Stimulated activated CD8-positive, alpha-beta memory T cell treated with anti-CD3 and anti-CD28 coated beads, Interleukin-2, amount 100 ng/mL, for 48 hours (primary cell): ENCODE measurements around the gene ECI1.

ENCODE experiments used
- DNase-seq, 2 donors: peaks; one replicate each; pipeline ENCODE4 v3.0.0-alpha.2; 2020; ENCODE audit warnings: low read depth in 2 of 2

Gene ECI1, protein sequence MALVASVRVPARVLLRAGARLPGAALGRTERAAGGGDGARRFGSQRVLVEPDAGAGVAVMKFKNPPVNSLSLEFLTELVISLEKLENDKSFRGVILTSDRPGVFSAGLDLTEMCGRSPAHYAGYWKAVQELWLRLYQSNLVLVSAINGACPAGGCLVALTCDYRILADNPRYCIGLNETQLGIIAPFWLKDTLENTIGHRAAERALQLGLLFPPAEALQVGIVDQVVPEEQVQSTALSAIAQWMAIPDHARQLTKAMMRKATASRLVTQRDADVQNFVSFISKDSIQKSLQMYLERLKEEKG

DNA sequence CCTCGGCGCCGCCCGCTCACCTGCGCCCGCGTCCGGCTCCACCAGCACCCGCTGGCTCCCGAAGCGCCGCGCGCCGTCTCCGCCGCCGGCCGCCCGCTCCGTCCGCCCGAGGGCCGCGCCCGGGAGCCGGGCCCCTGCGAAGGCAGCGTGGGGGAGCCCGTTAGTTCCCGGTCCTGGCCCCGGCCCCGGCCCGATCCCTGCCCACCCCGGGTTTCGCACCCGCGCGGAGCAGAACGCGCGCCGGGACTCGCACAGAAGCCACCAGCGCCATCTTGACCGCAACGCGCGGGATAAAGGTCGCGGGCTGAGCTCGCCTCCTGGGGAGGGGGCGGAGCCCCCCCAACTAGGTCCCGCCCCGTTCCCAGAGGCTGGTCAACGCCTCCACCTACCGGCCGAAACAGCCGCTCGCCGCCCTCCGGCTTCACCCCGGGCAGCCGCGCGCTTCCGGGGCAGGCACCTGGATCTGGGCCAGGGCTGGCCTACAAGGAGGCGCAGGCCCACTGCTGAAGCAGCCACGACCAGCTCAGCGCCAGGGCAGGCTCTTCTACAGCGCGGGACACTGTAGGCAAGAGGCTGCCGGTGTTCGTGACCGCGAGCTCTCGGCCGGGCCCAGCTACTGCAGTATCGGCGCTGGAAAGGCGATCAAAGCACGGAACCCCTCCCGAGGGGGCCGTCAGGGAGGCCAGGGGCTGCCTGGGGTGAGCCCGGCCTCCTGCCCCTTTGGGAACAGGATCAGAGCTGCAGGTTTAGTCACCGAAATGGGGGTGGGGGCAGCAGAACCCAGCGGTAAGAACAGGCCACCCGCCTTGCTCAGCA, at the start of gene ECI1:
Gene ECI1, minus strand, starts transcription at position 292 of the 816 bp plus-strand sequence. Its CDS starts 21 bp downstream, at position 271.
- DNase-seq = peak; percentile 84 to 89

DNA sequence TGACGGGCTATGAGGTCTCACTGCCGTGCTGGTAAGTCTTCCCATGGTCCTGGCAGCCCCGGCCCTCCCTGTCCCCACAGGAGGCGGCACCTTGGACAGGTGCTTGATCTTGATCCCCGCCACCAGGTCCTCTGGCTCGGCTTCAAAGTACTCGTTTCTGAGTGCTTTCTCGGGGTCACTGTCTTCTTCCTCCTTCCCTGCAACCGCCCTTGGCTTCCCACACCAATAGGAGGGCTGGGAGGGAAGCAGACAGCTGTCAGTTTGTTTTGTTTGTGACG, 48.5 kb upstream of the ECI1 start:
- no peak for DNase-seq

DNA sequence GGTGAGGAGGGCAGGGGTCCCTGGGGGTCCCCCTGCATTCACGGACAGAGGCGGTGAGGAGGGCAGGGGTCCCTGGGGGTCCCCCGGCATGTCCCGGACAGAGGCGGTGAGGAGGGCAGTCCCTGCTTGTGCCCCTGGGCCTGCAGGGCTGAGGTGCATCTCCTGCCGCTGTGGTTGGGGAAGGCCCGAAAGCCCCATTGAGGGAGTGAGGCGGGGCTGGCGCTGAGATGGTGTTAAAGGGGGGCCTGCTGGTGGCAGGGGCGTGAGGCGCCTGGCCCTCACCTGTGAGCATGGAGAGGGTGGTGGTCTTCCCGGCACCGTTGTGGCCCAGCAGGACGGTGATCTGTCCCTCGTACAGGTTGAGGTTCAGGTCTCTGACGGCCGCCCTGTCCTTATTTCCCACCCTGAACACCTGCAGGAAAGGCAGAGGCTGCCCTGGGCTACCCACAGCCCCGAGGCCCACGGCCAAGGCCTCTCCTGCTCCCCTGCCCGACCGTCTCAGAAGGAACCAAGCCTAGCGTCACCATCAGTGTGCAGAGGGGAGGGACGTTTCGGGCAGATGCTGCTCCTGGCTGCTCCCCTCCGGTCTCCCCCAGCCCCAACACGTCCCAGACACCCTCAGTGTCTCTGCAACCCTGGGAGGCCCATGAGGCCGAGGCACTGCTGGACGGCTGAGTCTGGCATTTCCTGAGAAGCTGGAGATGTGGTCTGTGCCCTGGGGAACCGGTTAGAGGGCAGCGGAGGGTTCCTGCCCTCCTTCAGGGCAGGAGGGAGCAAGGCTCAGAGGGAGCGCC, 47.9 kb upstream of the ECI1 start:
- no peak for DNase-seq

DNA sequence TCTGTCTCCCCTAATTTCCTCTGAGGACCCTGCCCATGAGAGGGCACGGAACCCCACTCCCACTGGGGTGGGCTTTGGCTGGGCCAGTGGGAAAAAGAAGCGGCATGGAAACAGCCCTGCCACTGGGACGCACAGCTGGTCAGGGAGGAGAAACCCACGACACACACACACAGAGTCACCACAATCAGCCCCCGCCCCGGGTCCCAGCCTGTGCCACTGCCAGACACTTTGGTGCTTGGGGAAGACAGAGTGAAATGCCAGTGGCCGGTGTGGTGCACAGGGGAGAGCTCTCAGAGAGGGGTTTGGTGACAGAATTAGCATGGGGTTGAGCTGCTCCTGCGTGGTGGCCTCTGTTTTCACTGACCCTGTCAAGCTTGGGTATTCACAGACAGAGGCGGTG, 47.2 kb upstream of the ECI1 start:
- no peak for DNase-seq

DNA sequence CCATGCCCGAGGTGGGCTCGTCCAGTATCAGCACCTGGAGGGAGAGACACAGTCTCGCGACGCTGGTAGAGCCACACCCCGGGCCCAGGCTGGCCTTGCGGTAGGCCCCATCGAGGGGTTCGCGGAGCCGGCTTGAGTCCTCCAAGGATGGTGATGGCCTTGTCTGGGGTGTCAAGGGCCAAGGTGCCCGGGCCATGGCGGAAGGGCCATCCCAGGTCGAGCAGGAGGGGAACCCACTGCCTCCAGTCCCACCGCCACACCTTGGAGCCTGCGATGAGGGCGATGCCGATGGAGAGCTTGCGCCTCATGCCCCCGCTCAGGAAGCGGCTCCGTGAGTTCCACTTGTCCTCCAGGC, 46.1 kb upstream of the ECI1 start:
- DNase-seq = no peak

DNA sequence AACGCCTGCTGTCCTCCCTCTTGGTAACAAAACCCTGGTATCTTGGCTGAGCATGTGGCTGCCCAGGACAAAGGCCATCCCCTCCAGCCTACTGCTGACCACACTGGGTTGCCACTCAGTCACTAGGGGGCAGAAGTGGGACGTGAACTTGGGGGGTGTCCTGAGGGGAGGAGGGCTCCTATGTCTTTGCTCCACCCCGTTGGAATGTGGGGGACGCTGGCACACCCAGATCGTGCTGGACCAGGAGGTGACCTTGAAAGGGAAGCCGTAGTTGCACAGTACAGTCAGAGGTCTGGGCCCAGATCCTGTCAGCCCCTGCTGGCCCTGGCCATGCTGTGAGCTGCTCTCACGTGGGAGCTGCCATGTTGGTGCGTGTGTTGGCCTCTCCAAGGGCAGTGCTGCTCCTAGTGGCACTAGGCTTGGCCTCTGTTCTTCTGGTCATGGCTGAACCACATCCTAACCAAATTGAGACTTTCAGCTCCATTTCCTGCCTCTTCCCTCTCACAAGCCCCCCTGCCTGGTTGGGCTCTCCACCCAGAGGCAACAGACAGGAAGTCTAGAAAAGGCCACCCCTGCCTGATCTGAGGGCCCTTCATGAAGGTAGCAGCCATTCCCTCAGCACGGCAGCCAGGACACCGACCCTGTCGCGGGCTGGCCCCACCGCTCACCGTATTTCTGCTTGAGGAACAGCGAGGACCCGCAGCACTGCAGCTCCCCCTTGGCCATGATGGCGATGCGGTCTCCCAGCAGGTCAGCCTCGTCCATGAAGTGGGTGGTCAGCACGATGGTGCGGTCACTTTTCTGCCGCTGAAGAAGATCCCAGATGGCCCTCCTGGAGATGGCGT, 45.5 kb upstream of the ECI1 start:
- DNase-seq = peak in 1 of 2 donors; percentile 8

DNA sequence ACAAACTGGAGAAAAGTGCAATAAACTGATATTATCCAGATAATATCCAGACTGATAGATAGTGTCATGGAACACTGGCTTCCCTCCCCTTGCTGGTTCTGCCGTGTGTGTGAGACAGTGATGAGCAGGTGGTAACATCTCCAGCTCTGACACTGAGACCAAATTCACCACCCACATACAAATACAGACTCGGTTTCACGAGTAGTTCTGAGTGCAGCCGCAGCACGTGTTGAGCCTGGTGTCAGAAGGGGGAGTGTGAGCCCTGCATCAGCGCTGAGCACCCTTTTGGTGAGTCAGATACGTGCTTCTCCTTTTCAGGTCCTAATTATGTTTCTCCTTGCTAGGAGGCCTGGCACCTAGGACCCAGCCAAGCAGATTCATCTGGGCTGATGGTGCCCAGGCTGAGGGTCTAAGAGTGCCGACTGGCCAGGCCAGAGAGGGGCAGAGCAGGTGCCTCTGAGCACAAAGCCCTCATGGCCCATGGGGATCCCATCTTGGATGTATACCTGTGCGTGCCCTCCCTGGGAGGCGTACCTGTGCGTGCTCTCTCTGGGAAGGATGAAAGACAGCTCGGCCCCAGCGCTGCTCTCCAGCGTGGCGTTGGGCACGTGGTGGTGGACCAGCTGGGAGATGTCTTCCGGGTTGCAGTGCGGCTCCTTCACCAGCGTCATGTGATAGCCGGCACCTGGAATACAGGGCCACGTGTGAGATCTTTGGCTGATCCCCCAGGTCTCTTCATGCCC, 43.8 kb upstream of the ECI1 start:
- no peak for DNase-seq

DNA sequence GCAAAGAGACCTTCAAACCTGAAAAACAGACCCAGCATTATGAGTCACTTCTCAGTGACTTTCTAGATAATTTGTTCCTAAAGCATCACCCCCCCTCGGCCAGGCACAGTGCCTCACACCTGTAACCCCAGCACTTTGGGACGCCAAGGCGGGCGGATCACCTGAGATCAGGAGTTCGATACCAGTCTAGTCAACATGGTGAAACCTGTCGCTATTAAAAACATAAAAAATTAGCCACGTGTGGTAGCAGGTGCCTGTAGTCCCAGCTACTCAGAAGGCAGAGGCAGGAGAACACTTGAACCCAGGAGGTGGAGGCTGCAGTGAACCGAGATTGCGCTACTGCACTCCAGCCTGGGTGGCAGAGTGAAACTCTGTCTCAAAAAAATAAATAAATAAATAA, 40.8 kb upstream of the ECI1 start:
- no peak for DNase-seq

DNA sequence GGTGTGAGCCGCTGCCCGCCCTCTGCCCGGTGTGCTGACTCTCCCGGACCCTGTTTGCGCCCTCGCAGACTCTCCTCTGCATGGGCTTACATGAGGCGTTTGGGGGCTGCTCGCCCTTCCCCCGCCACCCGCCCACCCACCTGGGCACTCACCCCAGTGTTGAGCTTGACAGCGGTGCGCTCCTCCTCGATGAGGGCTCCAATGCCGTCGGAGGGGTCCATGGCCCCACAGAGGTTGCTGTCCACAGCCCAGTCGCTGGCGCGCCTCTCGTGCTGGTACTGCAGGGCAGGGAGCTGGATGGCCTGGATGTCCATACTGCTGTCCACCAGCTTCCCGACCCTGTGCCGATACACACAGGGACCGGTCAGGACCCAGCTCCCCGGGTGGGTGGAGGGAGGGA, 37.9 kb upstream of the ECI1 start:
- DNase-seq = no peak

DNA sequence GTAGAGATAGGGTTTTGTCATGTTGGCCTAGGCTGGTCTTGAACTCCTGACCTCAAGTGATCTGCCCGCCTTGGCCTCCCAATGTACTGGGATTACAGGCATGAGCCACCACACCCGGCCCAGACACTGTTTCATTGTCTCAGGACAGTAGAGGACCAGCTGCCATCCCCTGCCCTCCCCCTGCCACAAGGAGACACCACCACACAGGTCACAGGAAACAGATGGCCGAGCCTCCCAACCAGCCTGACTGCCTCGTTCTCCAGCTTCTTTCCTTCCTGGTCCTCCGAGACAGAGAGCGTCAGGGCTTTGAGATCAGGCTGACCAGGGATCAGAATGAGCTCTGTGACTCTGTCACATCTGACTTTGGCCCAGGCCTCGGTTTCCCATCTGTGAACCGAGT, 37.3 kb upstream of the ECI1 start:
- DNase-seq = no peak

DNA sequence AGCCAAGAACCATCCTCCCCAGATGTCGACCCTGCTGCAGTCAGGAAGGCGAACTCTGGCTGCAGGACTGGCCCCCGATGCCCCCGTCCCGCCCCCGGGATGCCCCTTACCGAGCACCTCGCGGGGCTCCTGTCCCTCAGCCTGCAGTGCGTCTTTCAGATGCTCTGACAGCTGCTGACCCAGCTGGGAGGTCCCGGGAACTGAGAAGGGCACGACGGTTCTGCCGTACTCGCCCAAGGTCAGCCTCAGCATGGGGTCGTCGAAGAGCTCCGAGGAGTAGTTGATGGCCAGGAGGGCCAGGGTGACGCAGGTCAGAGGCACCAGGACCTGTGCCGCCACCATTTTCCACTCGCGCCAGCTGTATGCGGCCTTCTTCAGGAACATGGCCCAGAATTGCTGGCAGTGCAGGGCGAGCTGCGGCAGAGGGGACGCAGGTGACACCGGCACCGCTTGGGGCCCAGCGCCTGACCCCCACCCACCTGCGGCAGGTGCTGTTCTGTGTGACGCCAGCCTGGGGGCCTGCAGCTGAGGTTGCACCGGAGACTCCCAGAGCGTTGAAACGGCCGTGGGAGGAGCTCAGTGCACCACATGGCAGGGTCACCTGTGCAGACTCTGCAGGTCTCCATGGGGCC, 36.6 kb upstream of the ECI1 start:
- DNase-seq = no peak

DNA sequence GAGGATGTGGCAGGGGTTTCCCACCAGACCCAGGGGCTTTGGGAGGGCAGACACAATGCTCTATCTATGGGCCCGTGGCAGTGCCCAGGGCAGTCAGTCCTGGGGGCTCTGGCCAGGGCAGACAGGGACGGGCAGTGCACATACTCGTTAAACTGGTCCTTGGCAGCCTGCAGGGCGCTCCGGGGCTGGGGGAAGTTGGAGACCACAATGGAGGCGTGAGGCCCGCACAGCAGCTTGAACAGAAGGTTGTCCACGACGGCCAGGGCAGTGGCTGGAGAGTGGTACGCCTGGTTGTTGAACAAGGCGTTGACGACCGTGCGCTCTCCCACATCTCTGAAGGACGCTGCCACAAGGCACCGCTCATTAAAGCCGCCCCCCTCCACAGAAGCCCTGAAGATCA, 35.2 kb upstream of the ECI1 start:
- DNase-seq = no peak

DNA sequence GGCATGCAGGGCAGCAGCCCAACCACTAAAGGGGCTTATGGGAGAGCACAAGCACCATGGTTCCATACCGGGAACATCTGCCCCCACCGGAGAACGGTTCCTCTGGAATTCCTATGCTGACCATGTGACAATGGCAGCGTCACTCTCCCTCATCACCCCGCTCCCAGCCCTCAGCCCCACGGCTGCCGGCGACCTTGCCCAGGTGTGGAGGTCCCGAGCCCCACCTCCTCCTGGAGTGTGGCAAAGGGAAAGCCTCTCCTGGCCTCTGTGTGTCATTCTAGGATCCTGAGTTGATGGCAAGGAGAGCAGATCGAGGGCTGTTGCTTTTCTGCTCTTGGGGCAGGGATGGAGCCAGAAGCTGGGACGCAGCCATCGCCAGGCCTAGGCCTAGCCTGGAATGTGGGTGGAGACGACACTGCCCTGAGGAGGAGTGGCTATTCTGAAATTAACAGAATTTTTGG, 34.4 kb upstream of the ECI1 start:
- DNase-seq = no peak

DNA sequence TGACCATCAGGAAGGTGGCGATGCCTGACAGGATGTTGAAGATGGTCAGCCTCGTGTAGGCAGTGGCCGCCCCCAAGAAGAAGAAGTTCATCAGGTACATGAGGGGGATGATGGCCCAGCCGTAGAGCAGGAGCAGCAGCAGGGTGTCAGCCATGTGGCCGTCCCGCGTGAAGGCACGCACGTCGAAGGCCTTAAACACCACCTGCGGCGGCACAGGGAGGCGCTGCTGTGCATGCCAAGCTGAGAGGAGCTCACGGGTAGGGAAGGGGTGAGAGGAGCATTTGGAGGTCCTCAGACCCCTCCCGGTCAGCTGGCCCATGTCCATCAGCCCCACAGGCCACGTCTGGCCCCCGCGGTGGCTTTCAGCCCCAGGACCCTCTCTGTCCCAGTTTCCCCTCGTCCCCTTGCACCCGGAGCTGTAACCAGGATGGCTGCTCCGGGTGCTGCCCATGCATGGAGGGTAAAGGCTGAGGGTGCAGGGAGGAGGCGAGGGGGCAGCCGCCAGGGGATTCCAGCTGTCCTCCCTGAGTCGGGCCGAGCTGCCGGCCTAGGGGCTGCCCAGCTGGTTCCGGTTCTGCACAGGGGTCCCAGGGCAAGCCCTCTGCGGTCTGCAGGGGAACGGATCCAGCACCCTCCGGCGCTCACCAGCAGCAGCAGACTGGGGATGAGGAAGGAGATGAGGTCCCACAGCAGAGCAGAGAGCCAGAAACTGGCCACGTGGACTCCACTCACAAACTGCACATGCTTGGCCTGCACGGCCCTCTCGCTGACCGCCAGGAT, 33.6 kb upstream of the ECI1 start:
- DNase-seq = no peak

DNA sequence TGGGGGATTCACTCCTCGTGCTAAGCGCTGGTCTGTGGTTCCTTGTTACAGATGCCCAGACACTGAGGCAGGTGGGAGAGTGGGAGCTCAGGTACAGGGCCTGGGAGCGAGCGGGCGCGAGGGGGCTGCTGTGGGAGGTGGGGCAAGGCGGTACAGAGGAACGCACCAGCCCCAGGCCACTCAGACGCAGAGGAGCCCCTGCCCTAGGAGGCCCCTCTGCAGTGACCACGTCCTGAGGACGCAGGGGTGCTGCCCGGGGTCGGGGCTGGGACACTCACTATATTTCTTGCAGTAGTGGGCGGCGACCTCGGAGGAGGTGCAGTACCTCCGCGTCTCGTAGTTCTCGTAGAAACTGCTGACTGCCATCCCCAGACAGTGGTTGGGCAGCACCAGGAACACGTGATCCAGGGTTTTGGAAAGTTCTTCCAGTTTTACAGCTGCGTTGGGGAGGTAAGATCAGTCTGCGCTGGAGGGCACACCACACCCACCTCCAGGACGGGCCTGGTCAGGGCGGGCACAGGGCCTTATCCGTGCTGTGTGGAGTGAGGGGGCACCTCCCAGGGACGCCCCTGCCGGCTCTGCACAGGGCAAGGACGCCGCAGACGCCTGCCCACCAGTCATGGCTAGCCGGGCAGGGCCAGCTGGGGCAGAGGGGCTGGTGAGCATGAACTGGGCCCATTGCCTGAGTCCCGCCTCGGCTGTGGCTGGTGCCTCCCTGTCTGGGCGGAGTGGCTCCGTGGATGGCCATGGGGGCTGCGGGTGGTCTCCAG, 32.8 kb upstream of the ECI1 start:
- no peak for DNase-seq

DNA sequence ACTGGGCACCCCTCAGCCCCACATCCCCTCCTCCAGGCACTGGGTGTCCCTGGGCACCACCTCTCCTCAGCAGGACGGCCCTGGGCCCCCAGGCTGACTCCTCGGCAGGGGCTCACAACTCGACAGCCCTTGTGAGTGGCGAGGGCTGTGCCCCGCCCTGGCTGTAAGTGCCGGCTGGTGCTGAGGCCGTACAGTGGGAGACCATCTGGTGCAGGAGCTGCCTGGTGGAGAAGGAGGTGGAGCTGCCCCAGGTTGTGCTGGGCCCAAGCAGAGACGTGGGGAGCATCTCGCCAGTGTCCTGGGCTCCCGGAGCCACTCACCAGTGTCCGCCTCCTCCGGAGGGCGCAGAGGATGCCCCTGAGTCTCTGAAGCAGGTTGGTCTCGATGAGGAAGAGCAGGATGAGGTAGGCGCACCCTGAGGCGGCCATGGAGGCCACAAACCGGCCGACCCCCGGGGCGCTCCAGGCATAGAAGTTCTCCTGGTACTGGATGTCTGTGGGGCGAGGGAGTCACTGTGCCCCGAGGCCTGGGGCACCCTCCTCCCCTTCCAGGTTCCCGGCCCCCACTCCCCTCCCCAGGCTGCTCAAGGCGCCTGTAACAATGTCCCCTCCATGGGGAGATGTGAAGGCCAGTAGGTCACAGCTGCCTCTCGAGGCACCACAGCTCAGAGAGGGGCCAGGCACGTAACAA, 31.6 kb upstream of the ECI1 start:
- DNase-seq = no peak

DNA sequence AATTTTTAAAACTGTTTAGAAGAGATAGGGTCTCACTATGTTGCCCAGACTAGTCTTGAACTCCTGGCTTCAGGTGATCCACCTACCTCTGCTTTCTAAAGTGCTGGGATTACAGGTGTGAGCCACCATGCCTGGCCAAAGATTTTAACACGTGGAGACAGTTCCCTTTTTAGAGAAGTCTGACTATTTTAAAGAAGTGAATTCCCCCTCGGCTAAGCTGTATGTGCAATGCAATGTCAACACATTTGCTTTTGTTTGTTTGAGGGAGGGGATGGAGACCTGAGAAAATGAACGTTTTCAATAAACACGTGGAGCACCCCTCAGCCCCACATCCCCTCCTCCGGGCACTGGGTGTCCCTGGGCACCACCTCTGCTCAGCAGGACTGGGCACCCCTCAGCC, 30.9 kb upstream of the ECI1 start:
- no peak for DNase-seq

DNA sequence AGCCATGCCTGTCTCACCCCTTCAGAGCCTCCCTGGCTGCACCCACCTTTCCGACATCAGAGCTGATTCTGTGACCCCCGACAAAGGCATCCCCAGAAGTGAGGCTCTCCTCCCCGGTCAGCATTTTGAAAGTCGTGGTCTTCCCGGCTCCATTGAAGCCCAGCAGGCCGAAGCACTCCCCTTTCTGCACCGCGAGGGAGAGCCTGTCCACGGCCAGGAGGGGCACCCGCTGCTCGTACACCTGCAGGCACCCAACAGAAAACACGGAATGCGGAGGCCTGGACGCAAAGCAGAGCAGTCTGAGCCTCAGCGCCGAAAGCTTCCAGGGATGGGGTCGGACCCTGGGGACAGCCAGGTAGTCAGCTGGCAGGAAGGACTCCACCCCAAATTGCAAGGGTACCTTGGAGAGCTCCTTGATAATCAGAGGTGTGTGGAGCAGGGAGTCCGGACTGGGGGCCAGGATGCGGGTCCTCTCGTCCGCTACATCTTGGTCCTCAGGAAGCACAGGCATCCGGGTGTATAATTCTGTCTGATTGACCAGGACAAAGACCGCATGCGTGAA, 29.7 kb upstream of the ECI1 start:
- no peak for DNase-seq
